HL-60 (cell line): ENCODE data around the gene NAA25.
"Not testable (repeated sequence)": the region's sequence is repeated elsewhere in the genome, so short reads cannot be mapped to it uniquely, and the experiment has no call there.

ENCODE experiments used
- DNase-seq, 2 experiments: peaks; one replicate each; pipeline ENCODE4 v3.0.0-alpha.2; 2010 to 2020; ENCODE audit warnings: low read depth in 1 of 2, low spot score in 1 of 2
- H3K27ac ChIP-seq: fragments of 250-450 bp; sonication (Bioruptor Pico); replicated peaks from 2 replicates; pipeline ENCODE4 v1.5.1; 2020; ENCODE audit warnings: mild to moderate bottlenecking, moderate library complexity
- H3K27me3 ChIP-seq: fragments of 250-450 bp; sonication (Bioruptor Pico); 2 replicates; pipeline ENCODE4 v1.5.1; 2021; ENCODE audit warnings: mild to moderate bottlenecking, moderate library complexity; ENCODE audit not compliant: insufficient read depth, poor library complexity, severe bottlenecking
- H3K4me3 ChIP-seq: replicated peaks from 2 replicates; pipeline ENCODE4 v1.5.1; 2011; ENCODE audit warnings: mild to moderate bottlenecking, control low read depth, low read length; ENCODE audit not compliant: insufficient read depth
- CTCF ChIP-seq: IDR thresholded peaks from one replicate; pipeline ENCODE4 v1.5.1; 2011; ENCODE audit warnings: low read length, control low read depth, inconsistent platforms; ENCODE audit not compliant: insufficient read depth
- GABPA ChIP-seq: IDR thresholded peaks from 2 replicates; pipeline ENCODE4 v1.6.1; 2012; ENCODE audit warnings: low read depth
- POLR2AphosphoS5 ChIP-seq: IDR thresholded peaks from 2 replicates; pipeline ENCODE4 v1.6.1; 2012; ENCODE audit warnings: low read depth
- SPI1 ChIP-seq: IDR thresholded peaks from 2 replicates; pipeline ENCODE4 v1.6.1; 2012; ENCODE audit warnings: low read depth, mild to moderate bottlenecking, borderline replicate concordance
- TF ChIP-seq, protein P1 (sequence below): IDR thresholded peaks from 2 replicates; pipeline ENCODE4 v1.6.1; 2012; ENCODE audit warnings: low read depth; ENCODE audit not compliant: insufficient replicate concordance

Gene NAA25

DNA sequence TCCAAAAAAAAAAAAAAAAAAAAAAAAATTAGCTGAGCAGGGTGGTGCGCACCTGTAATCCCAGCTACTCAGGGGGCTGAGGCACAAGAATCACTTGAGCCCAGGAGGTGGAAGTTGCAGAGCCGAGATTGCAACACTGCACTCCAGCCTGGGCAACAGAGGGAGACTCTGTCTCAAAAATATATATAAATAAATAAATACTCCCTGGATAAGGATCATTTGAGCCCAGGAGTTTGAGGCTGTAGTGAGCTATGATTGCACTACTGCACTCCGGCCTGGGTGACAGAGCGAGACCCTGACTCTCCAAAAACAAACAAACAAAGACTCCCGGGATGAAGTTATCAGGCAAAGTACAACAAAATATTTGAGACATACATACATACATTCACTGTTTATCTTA lies 3.3 kb upstream of the NAA25 start:
- Histone ChIP-seq H3K4me3 (no peak overlapping the region), H3K27ac (no peak overlapping the region), H3K27me3 (no peaks in the 10 kb centered on the region)
- peak in 1 of 2 experiments; percentile 47 for DNase-seq
- no peak for TF ChIP-seq GABPA
- TF ChIP-seq CTCF = no peak

- not testable (repeated sequence) for DNase-seq, H3K27ac ChIP-seq
These were observed 2.4 kb upstream of the NAA25 start for GRCh38 chr12:112110787-112111662.

GRCh38 chr12:112107306-112108201 lies 1.0 kb downstream of the NAA25 start:
- peak overlapping the region; percentile 85 for H3K27ac ChIP-seq
- H3K27me3 ChIP-seq = no peaks in the 10 kb centered on the region
- peak overlapping the region; percentile 59 for H3K4me3 ChIP-seq
- TF ChIP-seq, protein P1, sequence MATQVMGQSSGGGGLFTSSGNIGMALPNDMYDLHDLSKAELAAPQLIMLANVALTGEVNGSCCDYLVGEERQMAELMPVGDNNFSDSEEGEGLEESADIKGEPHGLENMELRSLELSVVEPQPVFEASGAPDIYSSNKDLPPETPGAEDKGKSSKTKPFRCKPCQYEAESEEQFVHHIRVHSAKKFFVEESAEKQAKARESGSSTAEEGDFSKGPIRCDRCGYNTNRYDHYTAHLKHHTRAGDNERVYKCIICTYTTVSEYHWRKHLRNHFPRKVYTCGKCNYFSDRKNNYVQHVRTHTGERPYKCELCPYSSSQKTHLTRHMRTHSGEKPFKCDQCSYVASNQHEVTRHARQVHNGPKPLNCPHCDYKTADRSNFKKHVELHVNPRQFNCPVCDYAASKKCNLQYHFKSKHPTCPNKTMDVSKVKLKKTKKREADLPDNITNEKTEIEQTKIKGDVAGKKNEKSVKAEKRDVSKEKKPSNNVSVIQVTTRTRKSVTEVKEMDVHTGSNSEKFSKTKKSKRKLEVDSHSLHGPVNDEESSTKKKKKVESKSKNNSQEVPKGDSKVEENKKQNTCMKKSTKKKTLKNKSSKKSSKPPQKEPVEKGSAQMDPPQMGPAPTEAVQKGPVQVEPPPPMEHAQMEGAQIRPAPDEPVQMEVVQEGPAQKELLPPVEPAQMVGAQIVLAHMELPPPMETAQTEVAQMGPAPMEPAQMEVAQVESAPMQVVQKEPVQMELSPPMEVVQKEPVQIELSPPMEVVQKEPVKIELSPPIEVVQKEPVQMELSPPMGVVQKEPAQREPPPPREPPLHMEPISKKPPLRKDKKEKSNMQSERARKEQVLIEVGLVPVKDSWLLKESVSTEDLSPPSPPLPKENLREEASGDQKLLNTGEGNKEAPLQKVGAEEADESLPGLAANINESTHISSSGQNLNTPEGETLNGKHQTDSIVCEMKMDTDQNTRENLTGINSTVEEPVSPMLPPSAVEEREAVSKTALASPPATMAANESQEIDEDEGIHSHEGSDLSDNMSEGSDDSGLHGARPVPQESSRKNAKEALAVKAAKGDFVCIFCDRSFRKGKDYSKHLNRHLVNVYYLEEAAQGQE = no peak
- TF ChIP-seq SPI1 (peak; percentile 54; the same call in 1 of the 2 replicates), POLR2AphosphoS5 (peak; percentile 30; the same call in 1 of the 2 replicates)
- DNase-seq = peak in 1 of 2 experiments; percentile 78

More at GRCh38 chr12:112110787-112111662, 2.4 kb upstream of the NAA25 start:
- H3K27me3 ChIP-seq, H3K4me3 ChIP-seq: not testable (repeated sequence)

DNA sequence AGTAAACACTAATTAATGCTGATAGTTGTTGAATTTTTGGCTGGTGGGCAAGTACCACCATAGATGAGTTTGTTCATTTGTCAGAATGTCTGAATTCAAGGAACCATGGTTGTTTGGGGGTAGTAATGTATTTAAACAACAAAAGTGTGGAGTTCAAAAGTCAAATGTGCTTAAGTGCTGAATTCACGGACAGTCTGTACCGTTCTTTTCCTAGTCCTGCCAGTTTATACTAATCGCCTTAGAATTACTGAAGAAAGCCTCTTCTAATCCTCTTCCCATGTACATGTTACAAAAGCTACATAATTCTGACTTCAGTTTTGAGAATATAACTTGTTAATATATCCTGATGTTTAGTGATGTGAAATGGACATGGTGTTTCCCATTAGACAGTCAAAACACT lies 2.7 kb downstream of the NAA25 start:
- H3K27me3 ChIP-seq = no peaks in the 10 kb centered on the region
- no peak overlapping the region for H3K4me3 ChIP-seq
- DNase-seq = no peak
- TF ChIP-seq CTCF = no peak
- TF ChIP-seq, protein P1 = no peak
- no peak for TF ChIP-seq SPI1
- TF ChIP-seq GABPA = no peak
- no peak for TF ChIP-seq POLR2AphosphoS5
- no peak overlapping the region for H3K27ac ChIP-seq
